HEK293 (cell line): ENCODE data around the gene CLDN6.

ENCODE experiments used
- FEZF1 ChIP-seq: fragments of 450-650 bp; formaldehyde crosslinking; IDR thresholded peaks from 2 replicates; pipeline ENCODE4 v1.5.1; 2016; ENCODE audit warnings: missing biosample characterization, missing genetic modification characterization
- GFI1B ChIP-seq: fragments of 450-650 bp; formaldehyde crosslinking; IDR thresholded peaks from 2 replicates; pipeline ENCODE4 v1.5.1; 2016; ENCODE audit warnings: missing biosample characterization, missing genetic modification characterization
- KLF16 ChIP-seq: fragments of 450-650 bp; formaldehyde crosslinking; IDR thresholded peaks from 2 replicates; pipeline ENCODE4 v1.5.1; 2017; ENCODE audit warnings: missing biosample characterization, missing genetic modification characterization
- MEIS1 ChIP-seq: sonication (generic); formaldehyde crosslinking; IDR thresholded peaks from 2 replicates; pipeline ENCODE4 v1.8.1; 2022; ENCODE audit warnings: missing genetic modification reagents, mild to moderate bottlenecking, borderline replicate concordance
- MYNN ChIP-seq: fragments of 450-650 bp; formaldehyde crosslinking; IDR thresholded peaks from 2 replicates; pipeline ENCODE4 v1.5.1; 2016; ENCODE audit warnings: missing biosample characterization, missing genetic modification characterization, borderline replicate concordance
- PRDM1 ChIP-seq: fragments of 450-650 bp; formaldehyde crosslinking; IDR thresholded peaks from 2 replicates; pipeline ENCODE4; 2016; ENCODE audit warnings: missing biosample characterization, missing genetic modification characterization
- WT1 ChIP-seq: fragments of 450-650 bp; formaldehyde crosslinking; IDR thresholded peaks from 2 replicates; pipeline ENCODE4 v1.5.1; 2016; ENCODE audit warnings: missing biosample characterization, missing genetic modification characterization
- ZBTB1 ChIP-seq: fragments of 450-650 bp; formaldehyde crosslinking; IDR thresholded peaks from 2 replicates; pipeline ENCODE4 v1.5.1; 2016; ENCODE audit warnings: missing biosample characterization, missing genetic modification characterization
- ZBTB17 ChIP-seq: fragments of 450-650 bp; formaldehyde crosslinking; IDR thresholded peaks from 2 replicates; pipeline ENCODE4 v1.5.1; 2016; ENCODE audit warnings: missing biosample characterization, missing genetic modification characterization
- ZFP41 ChIP-seq: fragments of 450-650 bp; formaldehyde crosslinking; IDR thresholded peaks from 2 replicates; pipeline ENCODE4 v1.5.1; 2016; ENCODE audit warnings: missing biosample characterization, missing genetic modification characterization, borderline replicate concordance
- ZIC2 ChIP-seq: fragments of 450-650 bp; formaldehyde crosslinking; IDR thresholded peaks from 2 replicates; pipeline ENCODE4 v1.5.1; 2016; ENCODE audit warnings: missing biosample characterization, missing genetic modification characterization
- ZNF202 ChIP-seq: fragments of 450-650 bp; formaldehyde crosslinking; IDR thresholded peaks from 2 replicates; pipeline ENCODE4 v1.5.1; 2016; ENCODE audit warnings: missing biosample characterization, missing genetic modification characterization, borderline replicate concordance
- ZNF366 ChIP-seq: fragments of 450-650 bp; formaldehyde crosslinking; conservative IDR thresholded peaks from 2 replicates; pipeline ENCODE4 v1.5.1; 2016; ENCODE audit warnings: missing biosample characterization, missing genetic modification characterization
- ZNF391 ChIP-seq: fragments of 450-650 bp; formaldehyde crosslinking; IDR thresholded peaks from 2 replicates; pipeline ENCODE4 v1.5.1; 2016; ENCODE audit warnings: low read depth, missing biosample characterization, missing genetic modification characterization, borderline replicate concordance
- ZNF394 ChIP-seq: fragments of 450-650 bp; formaldehyde crosslinking; IDR thresholded peaks from 2 replicates; pipeline ENCODE4 v1.5.1; 2016; ENCODE audit warnings: missing biosample characterization, missing genetic modification characterization, mild to moderate bottlenecking, moderate library complexity, borderline replicate concordance
- ZNF404 ChIP-seq: fragments of 450-650 bp; formaldehyde crosslinking; IDR thresholded peaks from 2 replicates; pipeline ENCODE4 v1.5.1; 2017; ENCODE audit warnings: missing biosample characterization, missing genetic modification characterization
- ZNF426 ChIP-seq: fragments of 450-650 bp; formaldehyde crosslinking; IDR thresholded peaks from 2 replicates; pipeline ENCODE4 v1.5.1; 2017; ENCODE audit warnings: missing biosample characterization, missing genetic modification characterization, mild to moderate bottlenecking, inconsistent platforms, moderate library complexity
- ZNF473 ChIP-seq: fragments of 450-650 bp; formaldehyde crosslinking; IDR thresholded peaks from 2 replicates; pipeline ENCODE4 v1.5.1; 2017; ENCODE audit warnings: missing biosample characterization, missing genetic modification characterization
- ZNF501 ChIP-seq: fragments of 450-650 bp; formaldehyde crosslinking; IDR thresholded peaks from 2 replicates; pipeline ENCODE4 v1.5.1; 2016; ENCODE audit warnings: missing biosample characterization, missing genetic modification characterization
- ZNF513 ChIP-seq: fragments of 450-650 bp; IDR thresholded peaks from 2 replicates; pipeline ENCODE4 v1.5.1; 2018; ENCODE audit warnings: missing biosample characterization, missing genetic modification characterization
- ZNF560 ChIP-seq: fragments of 450-650 bp; formaldehyde crosslinking; IDR thresholded peaks from 2 replicates; pipeline ENCODE4 v1.5.1; 2017; ENCODE audit warnings: missing biosample characterization, missing genetic modification characterization, borderline replicate concordance
- ZNF600 ChIP-seq: fragments of 450-650 bp; formaldehyde crosslinking; IDR thresholded peaks from 2 replicates; pipeline ENCODE4 v1.5.1; 2016; ENCODE audit warnings: missing biosample characterization, missing genetic modification characterization
- ZNF624 ChIP-seq: fragments of 450-650 bp; formaldehyde crosslinking; IDR thresholded peaks from 2 replicates; pipeline ENCODE4 v1.5.1; 2017; ENCODE audit warnings: missing biosample characterization, missing genetic modification characterization
- ZNF658 ChIP-seq: fragments of 450-650 bp; formaldehyde crosslinking; IDR thresholded peaks from 2 replicates; pipeline ENCODE4; 2016; ENCODE audit warnings: missing biosample characterization, missing genetic modification characterization
- ZNF677 ChIP-seq: fragments of 450-650 bp; IDR thresholded peaks from 2 replicates; pipeline ENCODE4 v1.5.0; 2018; ENCODE audit warnings: missing biosample characterization, mild to moderate bottlenecking, missing genetic modification characterization, moderate library complexity
- ZNF837 ChIP-seq: fragments of 450-650 bp; formaldehyde crosslinking; IDR thresholded peaks from 2 replicates; pipeline ENCODE4 v1.5.1; 2016; ENCODE audit warnings: missing biosample characterization, missing genetic modification characterization
- ZSCAN5A ChIP-seq: fragments of 450-650 bp; formaldehyde crosslinking; IDR thresholded peaks from 2 replicates; pipeline ENCODE4 v1.5.1; 2016; ENCODE audit warnings: missing biosample characterization, missing genetic modification characterization
- ZXDB ChIP-seq: fragments of 450-650 bp; formaldehyde crosslinking; IDR thresholded peaks from 2 replicates; pipeline ENCODE4 v1.5.1; 2016; ENCODE audit warnings: missing biosample characterization, missing genetic modification characterization
- TF ChIP-seq, protein P1 (sequence below): fragments of 450-650 bp; formaldehyde crosslinking; IDR thresholded peaks from 2 replicates; pipeline ENCODE4 v1.5.1; 2016; ENCODE audit warnings: missing biosample characterization, missing genetic modification characterization
- TF ChIP-seq, protein P2 (sequence below): fragments of 450-650 bp; formaldehyde crosslinking; IDR thresholded peaks from 2 replicates; pipeline ENCODE4 v1.5.1; 2017; ENCODE audit warnings: missing biosample characterization, missing genetic modification characterization
- TF ChIP-seq, protein P3 (sequence below): fragments of 450-650 bp; formaldehyde crosslinking; IDR thresholded peaks from 2 replicates; pipeline ENCODE4 v1.5.1; 2016; ENCODE audit warnings: missing biosample characterization, missing genetic modification characterization
- TF ChIP-seq, protein P4 (sequence below): fragments of 450-650 bp; formaldehyde crosslinking; IDR thresholded peaks from 2 replicates; pipeline ENCODE4 v1.5.1; 2016; ENCODE audit warnings: missing biosample characterization, missing genetic modification characterization, low read depth
- TF ChIP-seq, protein P5 (sequence below): sonication (generic); formaldehyde crosslinking; IDR thresholded peaks from 2 replicates; pipeline ENCODE4 v1.8.1; 2022; ENCODE audit warnings: mild to moderate bottlenecking, moderate library complexity, missing genetic modification reagents

Gene CLDN6

GRCh38 chr16:2973093-2973492 is 44.9 kb downstream of the CLDN6 start (continued):
- no peak for TF ChIP-seq ZSCAN5A (tag by site-specific recombination)
- no peak for TF ChIP-seq ZNF513 (tag by site-specific recombination)
- TF ChIP-seq ZNF658 (tag by site-specific recombination): no peak
- no peak for TF ChIP-seq PRDM1
- TF ChIP-seq ZXDB (tag by site-specific recombination): no peak
- TF ChIP-seq, protein P1, sequence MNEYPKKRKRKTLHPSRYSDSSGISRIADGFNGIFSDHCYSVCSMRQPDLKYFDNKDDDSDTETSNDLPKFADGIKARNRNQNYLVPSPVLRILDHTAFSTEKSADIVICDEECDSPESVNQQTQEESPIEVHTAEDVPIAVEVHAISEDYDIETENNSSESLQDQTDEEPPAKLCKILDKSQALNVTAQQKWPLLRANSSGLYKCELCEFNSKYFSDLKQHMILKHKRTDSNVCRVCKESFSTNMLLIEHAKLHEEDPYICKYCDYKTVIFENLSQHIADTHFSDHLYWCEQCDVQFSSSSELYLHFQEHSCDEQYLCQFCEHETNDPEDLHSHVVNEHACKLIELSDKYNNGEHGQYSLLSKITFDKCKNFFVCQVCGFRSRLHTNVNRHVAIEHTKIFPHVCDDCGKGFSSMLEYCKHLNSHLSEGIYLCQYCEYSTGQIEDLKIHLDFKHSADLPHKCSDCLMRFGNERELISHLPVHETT (tag by site-specific recombination): no peak
- no peak for TF ChIP-seq ZNF394 (tag by site-specific recombination)
- no peak for TF ChIP-seq ZNF560 (tag by site-specific recombination)
- no peak for TF ChIP-seq MYNN (tag by site-specific recombination)
- 0 out of 2 replicates have a peak, but pooled peaks have one; percentile 18 for TF ChIP-seq FEZF1
- TF ChIP-seq ZNF391 (tag by site-specific recombination): no peak
- no peak for TF ChIP-seq ZNF473
- no peak for TF ChIP-seq KLF16 (tag by site-specific recombination)
- TF ChIP-seq ZNF366 (tag by site-specific recombination): no peak; the same call in 1 of the 2 replicates
- TF ChIP-seq, protein P2, sequence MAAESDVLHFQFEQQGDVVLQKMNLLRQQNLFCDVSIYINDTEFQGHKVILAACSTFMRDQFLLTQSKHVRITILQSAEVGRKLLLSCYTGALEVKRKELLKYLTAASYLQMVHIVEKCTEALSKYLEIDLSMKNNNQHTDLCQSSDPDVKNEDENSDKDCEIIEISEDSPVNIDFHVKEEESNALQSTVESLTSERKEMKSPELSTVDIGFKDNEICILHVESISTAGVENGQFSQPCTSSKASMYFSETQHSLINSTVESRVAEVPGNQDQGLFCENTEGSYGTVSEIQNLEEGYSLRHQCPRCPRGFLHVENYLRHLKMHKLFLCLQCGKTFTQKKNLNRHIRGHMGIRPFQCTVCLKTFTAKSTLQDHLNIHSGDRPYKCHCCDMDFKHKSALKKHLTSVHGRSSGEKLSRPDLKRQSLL (tag by site-specific recombination): 0 out of 2 replicates have a peak, but pooled peaks have one; percentile 30
- TF ChIP-seq ZBTB1 (tag by site-specific recombination): no peak
- no peak for TF ChIP-seq ZNF426 (tag by site-specific recombination)
- TF ChIP-seq, protein P3, sequence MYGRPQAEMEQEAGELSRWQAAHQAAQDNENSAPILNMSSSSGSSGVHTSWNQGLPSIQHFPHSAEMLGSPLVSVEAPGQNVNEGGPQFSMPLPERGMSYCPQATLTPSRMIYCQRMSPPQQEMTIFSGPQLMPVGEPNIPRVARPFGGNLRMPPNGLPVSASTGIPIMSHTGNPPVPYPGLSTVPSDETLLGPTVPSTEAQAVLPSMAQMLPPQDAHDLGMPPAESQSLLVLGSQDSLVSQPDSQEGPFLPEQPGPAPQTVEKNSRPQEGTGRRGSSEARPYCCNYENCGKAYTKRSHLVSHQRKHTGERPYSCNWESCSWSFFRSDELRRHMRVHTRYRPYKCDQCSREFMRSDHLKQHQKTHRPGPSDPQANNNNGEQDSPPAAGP (tag by site-specific recombination): no peak
- no peak for TF ChIP-seq WT1 (tag by site-specific recombination)
- no peak for TF ChIP-seq ZNF404 (tag by site-specific recombination)
- no peak for TF ChIP-seq ZFP41 (tag by site-specific recombination)
- TF ChIP-seq ZNF202 (tag by site-specific recombination): no peak
- no peak for TF ChIP-seq GFI1B (tag by site-specific recombination)
- no peak for TF ChIP-seq MEIS1
- TF ChIP-seq, protein P4, sequence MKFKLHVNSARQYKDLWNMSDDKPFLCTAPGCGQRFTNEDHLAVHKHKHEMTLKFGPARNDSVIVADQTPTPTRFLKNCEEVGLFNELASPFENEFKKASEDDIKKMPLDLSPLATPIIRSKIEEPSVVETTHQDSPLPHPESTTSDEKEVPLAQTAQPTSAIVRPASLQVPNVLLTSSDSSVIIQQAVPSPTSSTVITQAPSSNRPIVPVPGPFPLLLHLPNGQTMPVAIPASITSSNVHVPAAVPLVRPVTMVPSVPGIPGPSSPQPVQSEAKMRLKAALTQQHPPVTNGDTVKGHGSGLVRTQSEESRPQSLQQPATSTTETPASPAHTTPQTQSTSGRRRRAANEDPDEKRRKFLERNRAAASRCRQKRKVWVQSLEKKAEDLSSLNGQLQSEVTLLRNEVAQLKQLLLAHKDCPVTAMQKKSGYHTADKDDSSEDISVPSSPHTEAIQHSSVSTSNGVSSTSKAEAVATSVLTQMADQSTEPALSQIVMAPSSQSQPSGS: no peak
- no peak for TF ChIP-seq ZNF677 (tag by site-specific recombination)
- TF ChIP-seq ZNF600 (tag by site-specific recombination): peak; percentile 76
- TF ChIP-seq ZBTB17 (tag by site-specific recombination): peak; percentile 52; the same call in 1 of the 2 replicates
- TF ChIP-seq ZNF837 (tag by site-specific recombination): 0 out of 2 replicates have a peak, but pooled peaks have one; percentile 53
- TF ChIP-seq, protein P5, sequence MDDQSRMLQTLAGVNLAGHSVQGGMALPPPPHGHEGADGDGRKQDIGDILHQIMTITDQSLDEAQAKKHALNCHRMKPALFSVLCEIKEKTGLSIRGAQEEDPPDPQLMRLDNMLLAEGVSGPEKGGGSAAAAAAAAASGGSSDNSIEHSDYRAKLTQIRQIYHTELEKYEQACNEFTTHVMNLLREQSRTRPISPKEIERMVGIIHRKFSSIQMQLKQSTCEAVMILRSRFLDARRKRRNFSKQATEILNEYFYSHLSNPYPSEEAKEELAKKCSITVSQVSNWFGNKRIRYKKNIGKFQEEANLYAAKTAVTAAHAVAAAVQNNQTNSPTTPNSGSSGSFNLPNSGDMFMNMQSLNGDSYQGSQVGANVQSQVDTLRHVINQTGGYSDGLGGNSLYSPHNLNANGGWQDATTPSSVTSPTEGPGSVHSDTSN (CRISPR knock-in tag): no peak
- TF ChIP-seq ZIC2 (tag by site-specific recombination): peak; percentile 79
- TF ChIP-seq ZNF501 (tag by site-specific recombination): no peak
- no peak for TF ChIP-seq ZNF624
